Mesothelial cell of epicardium (in vitro differentiated cells): ENCODE data around the gene AGBL4. TPM values are rescaled to one million over a fixed set of nuclear protein-coding genes. Genes with fewer than 3 reads are reported as not detected.

Experiments
- DNase-seq, 2 experiments: peaks; one replicate each; pipeline ENCODE4 v3.0.0; 2021; ENCODE audit warnings: low spot score in 2 of 2; ENCODE audit not compliant: unreplicated experiment in 2 of 2
- H3K27ac Mint-ChIP-seq: 2 replicates; pipeline ENCODE4 v1.8.0; 2021; ENCODE audit warnings: mixed read lengths
- H3K27me3 Mint-ChIP-seq: 2 replicates; pipeline ENCODE4 v1.8.0; 2021; ENCODE audit warnings: low read depth, mixed read lengths
- H3K36me3 Mint-ChIP-seq: 2 replicates; pipeline ENCODE4 v1.8.0; 2021; ENCODE audit warnings: mixed read lengths
- H3K4me1 Mint-ChIP-seq: 2 replicates; pipeline ENCODE4 v1.8.0; 2021; ENCODE audit warnings: mixed read lengths
- H3K4me3 Mint-ChIP-seq: 2 replicates; pipeline ENCODE4 v1.8.0; 2021; ENCODE audit warnings: mild to moderate bottlenecking, moderate library complexity, mixed read lengths
- H3K9me3 Mint-ChIP-seq: 2 replicates; pipeline ENCODE4 v1.8.0; 2021; ENCODE audit warnings: mixed read lengths
- total RNA-seq: library from RNA; stranded (reverse); gene quantifications from 3 replicates; pipeline ENCODE4 v1.2.1, GENCODE V29; 2021
- TF ChIP-seq, protein P1 (sequence below): fragments of 200-600 bp; sonication (generic); IDR thresholded peaks from one replicate; pipeline ENCODE4 v1.5.0; 2021; ENCODE audit warnings: antibody characterized with exemption; ENCODE audit not compliant: unreplicated experiment

The AGBL4 gene
- total RNA-seq, 1 donor from 2014 or later: 0.42 TPM

DNA sequence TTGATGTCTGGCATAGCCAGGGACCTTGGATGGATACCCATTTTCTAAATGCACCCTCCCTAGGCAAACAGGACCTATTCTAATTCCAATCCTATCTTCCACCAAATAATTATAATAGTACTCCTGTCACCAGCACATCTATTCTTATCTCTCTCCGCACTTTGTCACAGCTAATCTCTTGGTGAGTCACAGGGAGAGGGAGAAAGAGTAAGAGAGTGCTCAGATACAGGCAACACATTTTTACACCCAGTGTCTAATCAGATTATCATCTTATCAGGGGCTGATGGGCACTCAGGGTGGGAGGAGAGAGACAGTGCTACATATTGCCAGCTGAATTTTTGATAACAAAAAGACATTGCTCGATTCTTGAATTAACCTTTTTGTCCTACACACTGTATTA, 972.1 kb downstream of the AGBL4 start:
- H3K27ac Mint-ChIP-seq: no peak overlapping the region
- peaks cover 66% of the 10 kb centered on the region for H3K9me3 Mint-ChIP-seq
- no peaks in the 10 kb centered on the region for H3K27me3 Mint-ChIP-seq
- no peaks in the 10 kb centered on the region for H3K4me1 Mint-ChIP-seq
- TF ChIP-seq, protein P1, sequence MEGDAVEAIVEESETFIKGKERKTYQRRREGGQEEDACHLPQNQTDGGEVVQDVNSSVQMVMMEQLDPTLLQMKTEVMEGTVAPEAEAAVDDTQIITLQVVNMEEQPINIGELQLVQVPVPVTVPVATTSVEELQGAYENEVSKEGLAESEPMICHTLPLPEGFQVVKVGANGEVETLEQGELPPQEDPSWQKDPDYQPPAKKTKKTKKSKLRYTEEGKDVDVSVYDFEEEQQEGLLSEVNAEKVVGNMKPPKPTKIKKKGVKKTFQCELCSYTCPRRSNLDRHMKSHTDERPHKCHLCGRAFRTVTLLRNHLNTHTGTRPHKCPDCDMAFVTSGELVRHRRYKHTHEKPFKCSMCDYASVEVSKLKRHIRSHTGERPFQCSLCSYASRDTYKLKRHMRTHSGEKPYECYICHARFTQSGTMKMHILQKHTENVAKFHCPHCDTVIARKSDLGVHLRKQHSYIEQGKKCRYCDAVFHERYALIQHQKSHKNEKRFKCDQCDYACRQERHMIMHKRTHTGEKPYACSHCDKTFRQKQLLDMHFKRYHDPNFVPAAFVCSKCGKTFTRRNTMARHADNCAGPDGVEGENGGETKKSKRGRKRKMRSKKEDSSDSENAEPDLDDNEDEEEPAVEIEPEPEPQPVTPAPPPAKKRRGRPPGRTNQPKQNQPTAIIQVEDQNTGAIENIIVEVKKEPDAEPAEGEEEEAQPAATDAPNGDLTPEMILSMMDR: no peak
- H3K36me3 Mint-ChIP-seq: no peaks in the 10 kb centered on the region
- no peak for DNase-seq
- H3K4me3 Mint-ChIP-seq: no peak overlapping the region

DNA sequence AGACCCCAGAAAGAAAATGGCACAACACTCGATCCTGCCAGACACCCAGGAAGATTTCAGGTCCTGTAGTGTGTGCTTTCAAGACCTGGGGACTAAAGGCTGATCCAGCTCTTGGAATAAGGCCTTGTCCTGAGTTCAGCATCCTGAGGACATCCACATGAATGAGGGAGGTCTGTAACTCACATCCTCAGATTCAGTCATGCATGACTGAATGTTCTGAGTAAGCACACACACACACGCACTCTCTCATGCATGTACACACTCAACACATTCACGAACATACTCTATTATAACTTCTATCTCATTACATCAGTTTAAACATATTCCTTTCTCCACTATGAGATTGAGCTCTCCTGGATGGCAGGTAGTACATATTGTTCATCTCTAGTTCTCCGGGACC, 973.7 kb downstream of the AGBL4 start:
- no peak for DNase-seq
- Mint-ChIP-seq H3K4me1 (no peaks in the 10 kb centered on the region), H3K27me3 (no peaks in the 10 kb centered on the region)

DNA sequence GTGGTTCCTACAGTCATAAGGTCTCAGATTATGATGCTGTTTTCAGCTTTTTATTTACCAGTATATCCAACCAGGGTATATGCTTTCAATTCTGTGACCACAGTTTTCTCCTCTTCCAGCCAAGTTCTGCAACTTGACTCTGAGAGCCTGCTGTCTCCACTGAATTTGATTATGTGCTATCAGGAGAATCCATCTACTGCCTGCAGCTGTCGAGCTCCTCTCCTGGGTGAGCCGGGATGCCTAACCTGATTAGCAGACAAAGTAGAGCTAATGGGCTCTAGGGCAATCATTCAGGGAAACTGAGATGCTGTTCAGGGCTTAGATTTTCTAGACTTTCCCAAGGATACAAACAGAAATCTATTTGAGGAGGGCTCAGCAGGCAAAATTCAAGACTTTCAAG, 975.6 kb downstream of the AGBL4 start:
- TF ChIP-seq, protein P1: no peak
- Mint-ChIP-seq H3K27ac (no peak overlapping the region), H3K4me1 (no peaks in the 10 kb centered on the region), H3K4me3 (no peak overlapping the region), H3K27me3 (no peaks in the 10 kb centered on the region), H3K9me3 (peaks cover 83% of the 10 kb centered on the region), H3K36me3 (no peaks in the 10 kb centered on the region)
- no peak for DNase-seq

More for the DNA sequence above, 973.7 kb downstream of the AGBL4 start:
- TF ChIP-seq, protein P1: no peak
- Mint-ChIP-seq H3K9me3 (peaks cover 69% of the 10 kb centered on the region), H3K4me3 (no peak overlapping the region), H3K27ac (no peak overlapping the region), H3K36me3 (no peaks in the 10 kb centered on the region)

DNA sequence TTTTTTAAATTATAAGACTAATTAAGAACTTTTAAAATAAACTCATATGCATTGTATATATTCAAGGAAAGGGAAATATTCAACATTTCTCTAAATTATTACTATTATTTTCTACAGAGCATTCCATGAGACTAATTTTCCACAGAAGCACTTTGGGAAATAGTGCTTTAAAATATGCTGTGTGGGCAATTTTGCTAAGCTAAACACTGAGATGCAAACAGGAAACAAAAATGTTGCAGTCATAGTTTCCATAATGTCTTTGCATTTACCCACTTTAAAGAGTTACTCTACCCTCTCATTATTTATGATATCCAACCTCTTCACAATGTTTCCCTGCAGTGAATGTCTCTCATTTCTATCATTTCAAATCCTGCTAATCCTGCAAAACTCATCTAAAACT, 977.4 kb downstream of the AGBL4 start:
- Mint-ChIP-seq H3K27me3 (no peaks in the 10 kb centered on the region), H3K27ac (no peak overlapping the region), H3K4me1 (no peaks in the 10 kb centered on the region), H3K9me3 (peaks cover 78% of the 10 kb centered on the region), H3K36me3 (no peaks in the 10 kb centered on the region), H3K4me3 (no peak overlapping the region)
- TF ChIP-seq, protein P1: no peak
- no peak for DNase-seq

DNA sequence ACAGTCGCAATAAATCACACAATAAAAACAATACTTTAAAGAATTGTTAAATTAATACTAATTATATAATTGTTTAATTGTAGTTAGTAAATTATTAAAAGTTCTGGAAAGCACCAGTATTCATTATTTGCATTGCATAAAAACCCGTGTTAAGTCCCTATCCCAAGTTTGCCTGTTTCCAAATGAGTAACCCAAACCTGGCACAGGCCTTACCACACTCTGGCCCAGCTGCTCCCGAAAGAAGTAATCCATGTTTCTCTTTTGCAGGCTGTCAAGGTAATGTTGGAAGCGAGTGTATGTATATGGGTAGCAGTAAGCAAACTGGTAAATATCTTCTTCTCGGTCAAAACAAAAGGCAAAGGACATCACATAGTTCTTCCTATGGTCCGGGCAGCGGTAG, 978.4 kb downstream of the AGBL4 start:
- Mint-ChIP-seq H3K36me3 (no peaks in the 10 kb centered on the region), H3K27me3 (no peaks in the 10 kb centered on the region), H3K27ac (no peak overlapping the region), H3K9me3 (peaks cover 78% of the 10 kb centered on the region), H3K4me1 (no peaks in the 10 kb centered on the region), H3K4me3 (no peak overlapping the region)
- no peak for DNase-seq
- TF ChIP-seq, protein P1: no peak

DNA sequence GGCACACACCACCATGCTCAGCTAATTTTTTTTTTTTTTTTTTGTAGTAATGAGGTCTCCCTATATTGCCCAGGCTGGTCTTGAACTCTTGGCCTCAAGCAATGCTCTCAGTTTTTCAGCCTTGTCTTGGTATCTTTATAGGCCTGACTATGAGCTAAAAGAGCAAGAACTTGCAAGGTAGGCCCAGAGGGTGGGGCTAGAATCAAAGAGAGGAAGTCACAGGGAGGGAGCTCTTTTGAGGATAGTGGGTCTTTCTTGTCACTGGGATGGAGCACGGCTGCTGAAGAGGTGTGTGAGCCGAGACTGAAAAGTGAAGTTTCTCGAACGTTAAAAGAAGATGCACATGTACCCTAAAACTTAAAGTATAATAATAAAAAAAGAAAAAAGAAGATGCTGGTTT, 987.1 kb downstream of the AGBL4 start:
- no peak for DNase-seq
- no peak overlapping the region for H3K27ac Mint-ChIP-seq
- H3K9me3 Mint-ChIP-seq: peaks cover 81% of the 10 kb centered on the region
- H3K4me1 Mint-ChIP-seq: no peaks in the 10 kb centered on the region
- H3K36me3 Mint-ChIP-seq: no peaks in the 10 kb centered on the region
- no peaks in the 10 kb centered on the region for H3K27me3 Mint-ChIP-seq
- TF ChIP-seq, protein P1: no peak
- no peak overlapping the region for H3K4me3 Mint-ChIP-seq
